Measurements from ENCODE around the gene NFIA.

NFIA gene

GRCh38 chr1:61370913-61371279 lies 288.5 kb downstream of the NFIA start:
- no peak for DNase-seq (ENCODE audit: low read depth)

- DNase-seq (ENCODE audit: low read depth), result no peak
These were observed 290.6 kb downstream of the NFIA start for GRCh38 chr1:61372944-61373343.

- DNase-seq (ENCODE audit: low read depth), result no peak
These were observed 291.8 kb downstream of the NFIA start for GRCh38 chr1:61374156-61374555.

GRCh38 chr1:61375082-61375880 lies 292.9 kb downstream of the NFIA start:
- no peak for DNase-seq (ENCODE audit: low read depth)

GRCh38 chr1:61376151-61376550 lies 293.8 kb downstream of the NFIA start:
- no peak for DNase-seq (ENCODE audit: low read depth)

- DNase-seq (ENCODE audit: low read depth), result no peak
These were observed 295.0 kb downstream of the NFIA start for GRCh38 chr1:61377242-61377958.

GRCh38 chr1:61378494-61379180 lies 296.3 kb downstream of the NFIA start:
- DNase-seq (ENCODE audit: low read depth), result no peak

GRCh38 chr1:61379693-61380092 lies 297.3 kb downstream of the NFIA start:
- DNase-seq (ENCODE audit: low read depth), result no peak

GRCh38 chr1:61380561-61380960 lies 298.2 kb downstream of the NFIA start:
- DNase-seq (ENCODE audit: low read depth), result no peak

GRCh38 chr1:61386323-61386722 lies 304.0 kb downstream of the NFIA start:
- DNase-seq (ENCODE audit: low read depth), result no peak

GRCh38 chr1:61386770-61387169 lies 304.4 kb downstream of the NFIA start:
- no peak for DNase-seq (ENCODE audit: low read depth)

- DNase-seq (ENCODE audit: low read depth), result no peak
These were observed 305.5 kb downstream of the NFIA start for GRCh38 chr1:61387829-61388228.

GRCh38 chr1:61388566-61388965 lies 306.2 kb downstream of the NFIA start:
- no peak for DNase-seq (ENCODE audit: low read depth)

GRCh38 chr1:61389194-61389925 lies 307.0 kb downstream of the NFIA start:
- no peak for DNase-seq (ENCODE audit: low read depth)

- DNase-seq (ENCODE audit: low read depth), result no peak
These were observed 307.8 kb downstream of the NFIA start for GRCh38 chr1:61389926-61390845.

- no peak for DNase-seq (ENCODE audit: low read depth)
These were observed 309.4 kb downstream of the NFIA start for GRCh38 chr1:61391730-61392129.

- DNase-seq (ENCODE audit: low read depth), result no peak
These were observed 310.3 kb downstream of the NFIA start for GRCh38 chr1:61392409-61393242.

GRCh38 chr1:61393575-61393974 lies 311.2 kb downstream of the NFIA start:
- no peak for DNase-seq (ENCODE audit: low read depth)

- DNase-seq (ENCODE audit: low read depth), result no peak
These were observed 312.9 kb downstream of the NFIA start for GRCh38 chr1:61395146-61395800.

GRCh38 chr1:61397495-61397894 lies 315.1 kb downstream of the NFIA start:
- DNase-seq (ENCODE audit: low read depth), result no peak
